Measurements from ENCODE around the gene PAK5.

- TF ChIP-seq REST (IDR thresholded peaks at IDR 0.05) (no peak), ZSCAN20 (CRISPR knock-in tag; IDR thresholded peaks at IDR 0.05) (no peak), RCOR1 (IDR thresholded peaks at IDR 0.05; ENCODE audit: low read depth, low read length) (no peak), KDM1A (IDR thresholded peaks at IDR 0.05; ENCODE audit: low read depth) (no peak), USF2 (IDR thresholded peaks at IDR 0.05) (no peak), CTCF (IDR thresholded peaks at IDR 0.05) (no peak), RNF2 (IDR thresholded peaks at IDR 0.05; ENCODE audit: borderline replicate concordance, low read depth) (no peak), POLR2A (IDR thresholded peaks at IDR 0.05; ENCODE audit: low read length) (no peak), BHLHE40 (IDR thresholded peaks at IDR 0.05; ENCODE audit: low read depth, low read length) (no peak), FOSL2 (IDR thresholded peaks at IDR 0.05) (no peak), FOSL2 (CRISPR knock-in tag; IDR thresholded peaks at IDR 0.05) (no peak), CBX2 (IDR thresholded peaks at IDR 0.05; ENCODE audit: borderline replicate concordance, low read depth) (no peak)
These were observed 261.5 kb downstream of the PAK5 start for GRCh38 chr20:9577397-9577796.
